Tibial artery (tissue), 4 donors: ENCODE results near the gene ZBTB20.

ENCODE experiments used
- DNase-seq, 2 donors: peaks; one replicate each; pipeline ENCODE4 v3.0.0-alpha.2; 2019
- H3K27ac ChIP-seq, 2 donors: fragments of 200-600 bp; sonication (generic) in 1 of 2; 1 replicate in 1 of 2; 2 replicates in 1 of 2; pipeline ENCODE4 v1.5.1; 2018 to 2019; ENCODE audit warnings: mild to moderate bottlenecking in 1 of 2
- H3K27me3 ChIP-seq, 2 donors: fragments of 200-600 bp; sonication (generic) in 1 of 2; one replicate each; pipeline versions ENCODE4 v1.5.1 to v1.6.0; 2016 to 2019
- H3K36me3 ChIP-seq, 3 donors: fragments of 200-600 bp; sonication (generic) in 2 of 3; one replicate each; pipeline ENCODE4 v1.5.1; 2016 to 2019; ENCODE audit warnings: mild to moderate bottlenecking in 2 of 3
- H3K4me1 ChIP-seq, 4 donors: fragments of 200-600 bp; sonication (generic) in 2 of 4; 1 replicate in 3 of 4; 2 replicates in 1 of 4; pipeline ENCODE4 v1.5.1; 2016 to 2019
- H3K4me3 ChIP-seq, 2 donors: fragments of 200-600 bp; sonication (generic) in 1 of 2; 1 replicate in 1 of 2; 2 replicates in 1 of 2; pipeline ENCODE4 v1.5.1; 2018 to 2019; ENCODE audit warnings: mild to moderate bottlenecking in 2 of 2
- H3K9me3 ChIP-seq, 3 donors: fragments of 200-600 bp; sonication (generic) in 1 of 3; one replicate each; pipeline ENCODE4 v1.5.1; 2016 to 2019
- CTCF ChIP-seq, 2 experiments: fragments of 200-600 bp in 1 of 2; fragments of 450-650 bp in 1 of 2; IDR thresholded peaks; one replicate each; pipeline ENCODE4 v1.5.1; 2017 to 2019; ENCODE audit warnings: antibody characterized with exemption in 2 of 2, mild to moderate bottlenecking in 1 of 2, moderate library complexity in 1 of 2
- intact Hi-C: fragments of 100-400 bp; cut with DNase I; formaldehyde crosslinking; loops from one replicate; pipeline ENCODE4 v1.15.0; 2023; ENCODE audit warnings: low total_unique reads

ZBTB20 gene

GRCh38 chr3:114550165-114550564 is 596.9 kb downstream of the ZBTB20 start:
- Histone ChIP-seq H3K4me1 (peaks cover 0 to 5% (median 2%) of the 10 kb centered on the region in 4 donors), H3K27me3 (no peaks in the 10 kb centered on the region), H3K36me3 (no peaks in the 10 kb centered on the region), H3K27ac (no peak overlapping the region), H3K4me3 (no peak overlapping the region), H3K9me3 (no peaks in the 10 kb centered on the region)
- no peak for DNase-seq
- intact Hi-C loops: no loop called here
- TF ChIP-seq CTCF (IDR thresholded peaks at IDR 0.05): no peak

- H3K27me3 ChIP-seq: no peaks in the 10 kb centered on the region
- no peaks in the 10 kb centered on the region for H3K9me3 ChIP-seq
- no peak overlapping the region for H3K4me3 ChIP-seq
- no peak for DNase-seq
- H3K4me1 ChIP-seq: peaks cover 0 to 9% (median 0%) of the 10 kb centered on the region in 4 donors
- TF ChIP-seq CTCF (IDR thresholded peaks at IDR 0.05): no peak
- intact Hi-C loops: no loop called here
- no peak overlapping the region for H3K27ac ChIP-seq
- no peaks in the 10 kb centered on the region for H3K36me3 ChIP-seq
Measured at GRCh38 chr3:114545193-114545592, 601.9 kb downstream of the ZBTB20 start.

- no peaks in the 10 kb centered on the region for H3K9me3 ChIP-seq
- H3K27ac ChIP-seq: no peak overlapping the region
- no peak overlapping the region for H3K4me3 ChIP-seq
- intact Hi-C loops: no loop called here
- no peaks in the 10 kb centered on the region for H3K36me3 ChIP-seq
- no peak for DNase-seq
- H3K4me1 ChIP-seq: peaks cover 0 to 9% (median 0%) of the 10 kb centered on the region in 4 donors
- H3K27me3 ChIP-seq: no peaks in the 10 kb centered on the region
- no peak for TF ChIP-seq CTCF (IDR thresholded peaks at IDR 0.05)
Measured at GRCh38 chr3:114542359-114542758, 604.7 kb downstream of the ZBTB20 start.

- no peak for TF ChIP-seq CTCF (IDR thresholded peaks at IDR 0.05)
- Histone ChIP-seq H3K36me3 (no peaks in the 10 kb centered on the region), H3K9me3 (no peaks in the 10 kb centered on the region), H3K27ac (no peak overlapping the region), H3K4me1 (no peaks in the 10 kb centered on the region), H3K27me3 (no peaks in the 10 kb centered on the region), H3K4me3 (no peak overlapping the region)
- no peak for DNase-seq
- intact Hi-C loops: no loop called here
Measured at GRCh38 chr3:114539525-114539924, 607.6 kb downstream of the ZBTB20 start.

- Histone ChIP-seq H3K27me3 (no peaks in the 10 kb centered on the region), H3K36me3 (no peaks in the 10 kb centered on the region), H3K9me3 (no peaks in the 10 kb centered on the region), H3K27ac (no peak overlapping the region), H3K4me1 (no peaks in the 10 kb centered on the region), H3K4me3 (no peak overlapping the region)
- no peak for TF ChIP-seq CTCF (IDR thresholded peaks at IDR 0.05)
- DNase-seq: no peak
- intact Hi-C loops: no loop called here
Measured at GRCh38 chr3:114538211-114538610, 608.9 kb downstream of the ZBTB20 start.

GRCh38 chr3:114528517-114528916 is 618.6 kb downstream of the ZBTB20 start:
- no peak for DNase-seq
- intact Hi-C loops: no loop called here
- no peak for TF ChIP-seq CTCF (IDR thresholded peaks at IDR 0.05)
- Histone ChIP-seq H3K27me3 (no peaks in the 10 kb centered on the region), H3K4me1 (no peaks in the 10 kb centered on the region), H3K36me3 (peaks cover 10 to 15% (median 13%) of the 10 kb centered on the region in 3 donors), H3K9me3 (peaks cover 0 to 5% (median 0%) of the 10 kb centered on the region in 3 donors), H3K27ac (no peak overlapping the region), H3K4me3 (no peak overlapping the region)
